GM12878 (cell line): ENCODE results near the gene CCDC81.

Experiments used
- ATF7 ChIP-seq: fragments of 450-650 bp; IDR thresholded peaks from 2 replicates; pipeline ENCODE4 v1.6.1; 2016; ENCODE audit warnings: low read depth, mild to moderate bottlenecking
- CTCF ChIP-seq, 3 experiments: IDR thresholded peaks in 2 of 3; conservative IDR thresholded peaks in 1 of 3; 2 replicates each; pipeline ENCODE4 v1.5.1; 2011; ENCODE audit warnings: low read depth in 3 of 3, low read length in 3 of 3, mild to moderate bottlenecking in 3 of 3, control low read depth in 2 of 3, moderate library complexity in 2 of 3, inconsistent platforms in 1 of 3, mixed read lengths in 1 of 3; ENCODE audit not compliant: control insufficient read depth in 2 of 3, insufficient read depth in 1 of 3; ENCODE audit errors: extremely low read depth in 1 of 3
- EP300 ChIP-seq, 2 experiments: fragments of 150-350 bp in 1 of 2; IDR thresholded peaks; 2 replicates each; pipeline ENCODE4 v1.6.1; 2011 to 2012; ENCODE audit warnings: low read depth in 2 of 2, low read length in 2 of 2, borderline replicate concordance in 1 of 2, improper control_type of control experiment in 1 of 2, inconsistent platforms in 1 of 2; ENCODE audit not compliant: control insufficient read depth in 1 of 2
- FOS ChIP-seq: IDR thresholded peaks from 3 replicates; pipeline ENCODE4 v1.6.1; 2011; ENCODE audit warnings: borderline replicate concordance; ENCODE audit not compliant: insufficient read length; ENCODE audit errors: extremely low read depth
- KDM1A ChIP-seq: fragments of 200-600 bp; sonication (generic); IDR thresholded peaks from 2 replicates; pipeline ENCODE4 v1.6.1; 2016; ENCODE audit warnings: borderline replicate concordance
- MXI1 ChIP-seq: fragments of 150-350 bp; IDR thresholded peaks from 2 replicates; pipeline ENCODE4 v1.6.1; 2011; ENCODE audit warnings: low read depth, mild to moderate bottlenecking, inconsistent platforms, low read length, improper control_type of control experiment
- POLR2A ChIP-seq: IDR thresholded peaks from 2 replicates; pipeline ENCODE4 v1.6.1; 2011; ENCODE audit warnings: low read depth, mild to moderate bottlenecking, low read length
- SREBF2 ChIP-seq: IDR thresholded peaks from 2 replicates; pipeline ENCODE4 v1.6.1; 2012; ENCODE audit warnings: mild to moderate bottlenecking, low read length
- TF ChIP-seq, protein P1 (sequence below): fragments of 450-650 bp; IDR thresholded peaks from 2 replicates; pipeline ENCODE4 v1.6.1; 2017; ENCODE audit warnings: low read depth, mild to moderate bottlenecking, moderate library complexity
- TF ChIP-seq, protein P2 (sequence below): fragments of 450-650 bp; IDR thresholded peaks from 2 replicates; pipeline ENCODE4 v1.6.1; 2018; ENCODE audit warnings: mild to moderate bottlenecking, low read depth, moderate library complexity; ENCODE audit not compliant: partially characterized antibody
- TF ChIP-seq, protein P3 (sequence below): fragments of 450-650 bp; formaldehyde crosslinking; IDR thresholded peaks from 2 replicates; pipeline ENCODE4 v1.4.0; 2022; ENCODE audit warnings: mild to moderate bottlenecking, moderate library complexity
- TF ChIP-seq, protein P4 (sequence below): IDR thresholded peaks from 2 replicates; pipeline ENCODE4 v1.6.1; 2012; ENCODE audit warnings: mild to moderate bottlenecking, low read depth, low read length

DNA sequence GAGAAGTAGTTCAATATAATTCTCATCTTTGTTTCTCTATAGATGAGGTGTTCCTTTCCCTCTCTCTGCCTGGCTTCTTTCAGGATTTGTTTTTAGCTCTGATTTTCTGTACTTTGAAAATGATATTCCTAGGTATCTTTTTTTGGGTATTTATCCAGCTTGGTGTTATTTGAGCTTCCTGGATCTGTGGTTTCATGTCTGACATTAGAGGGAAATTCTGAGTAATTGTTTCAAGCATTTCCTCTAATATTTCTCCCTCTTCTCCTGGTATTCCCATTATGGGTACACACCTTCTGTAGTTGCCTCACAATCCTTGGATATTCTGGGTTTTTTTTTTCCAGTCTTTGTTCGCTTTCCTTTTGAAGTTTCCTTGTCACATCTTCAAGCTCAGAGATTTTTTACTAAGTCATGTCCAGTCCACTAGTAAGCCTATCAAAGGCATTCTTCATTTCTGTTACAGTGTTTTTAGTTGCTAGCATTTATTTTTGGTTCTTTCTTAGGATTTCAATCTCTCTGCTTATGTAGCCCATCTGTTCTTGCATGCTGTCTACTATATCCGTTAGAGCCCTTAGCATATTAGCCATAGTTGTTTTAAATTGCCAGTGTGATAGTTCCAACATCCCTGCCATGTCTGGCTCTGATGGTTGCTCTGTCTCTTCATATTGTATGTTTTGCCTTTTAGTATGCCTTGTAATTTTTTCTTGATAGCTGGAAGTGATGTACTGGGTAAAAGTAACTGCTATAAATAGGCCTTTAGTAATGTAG is 5.8 kb downstream of the CCDC81 start:
- TF ChIP-seq KDM1A (no peak), CTCF (IDR thresholded peaks at IDR 0.05 in 2 of 3, conservative IDR thresholded peaks at IDR 0.05 in 1 of 3; ENCODE audit: control insufficient read depth in 2 of 3, extremely low read depth in 1 of 3, insufficient read depth in 1 of 3, low read depth in 3 of 3, low read length in 3 of 3) (no peak), FOS (no peak), EP300 (IDR thresholded peaks at IDR 0.05; ENCODE audit: borderline replicate concordance in 1 of 2, control insufficient read depth in 1 of 2, low read depth in 2 of 2, low read length in 2 of 2) (no peak), MXI1 (no peak), ATF7 (no peak), POLR2A (no peak), SREBF2 (no peak)
- TF ChIP-seq, protein P1, sequence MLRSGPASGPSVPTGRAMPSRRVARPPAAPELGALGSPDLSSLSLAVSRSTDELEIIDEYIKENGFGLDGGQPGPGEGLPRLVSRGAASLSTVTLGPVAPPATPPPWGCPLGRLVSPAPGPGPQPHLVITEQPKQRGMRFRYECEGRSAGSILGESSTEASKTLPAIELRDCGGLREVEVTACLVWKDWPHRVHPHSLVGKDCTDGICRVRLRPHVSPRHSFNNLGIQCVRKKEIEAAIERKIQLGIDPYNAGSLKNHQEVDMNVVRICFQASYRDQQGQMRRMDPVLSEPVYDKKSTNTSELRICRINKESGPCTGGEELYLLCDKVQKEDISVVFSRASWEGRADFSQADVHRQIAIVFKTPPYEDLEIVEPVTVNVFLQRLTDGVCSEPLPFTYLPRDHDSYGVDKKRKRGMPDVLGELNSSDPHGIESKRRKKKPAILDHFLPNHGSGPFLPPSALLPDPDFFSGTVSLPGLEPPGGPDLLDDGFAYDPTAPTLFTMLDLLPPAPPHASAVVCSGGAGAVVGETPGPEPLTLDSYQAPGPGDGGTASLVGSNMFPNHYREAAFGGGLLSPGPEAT: no peak
- TF ChIP-seq, protein P2, sequence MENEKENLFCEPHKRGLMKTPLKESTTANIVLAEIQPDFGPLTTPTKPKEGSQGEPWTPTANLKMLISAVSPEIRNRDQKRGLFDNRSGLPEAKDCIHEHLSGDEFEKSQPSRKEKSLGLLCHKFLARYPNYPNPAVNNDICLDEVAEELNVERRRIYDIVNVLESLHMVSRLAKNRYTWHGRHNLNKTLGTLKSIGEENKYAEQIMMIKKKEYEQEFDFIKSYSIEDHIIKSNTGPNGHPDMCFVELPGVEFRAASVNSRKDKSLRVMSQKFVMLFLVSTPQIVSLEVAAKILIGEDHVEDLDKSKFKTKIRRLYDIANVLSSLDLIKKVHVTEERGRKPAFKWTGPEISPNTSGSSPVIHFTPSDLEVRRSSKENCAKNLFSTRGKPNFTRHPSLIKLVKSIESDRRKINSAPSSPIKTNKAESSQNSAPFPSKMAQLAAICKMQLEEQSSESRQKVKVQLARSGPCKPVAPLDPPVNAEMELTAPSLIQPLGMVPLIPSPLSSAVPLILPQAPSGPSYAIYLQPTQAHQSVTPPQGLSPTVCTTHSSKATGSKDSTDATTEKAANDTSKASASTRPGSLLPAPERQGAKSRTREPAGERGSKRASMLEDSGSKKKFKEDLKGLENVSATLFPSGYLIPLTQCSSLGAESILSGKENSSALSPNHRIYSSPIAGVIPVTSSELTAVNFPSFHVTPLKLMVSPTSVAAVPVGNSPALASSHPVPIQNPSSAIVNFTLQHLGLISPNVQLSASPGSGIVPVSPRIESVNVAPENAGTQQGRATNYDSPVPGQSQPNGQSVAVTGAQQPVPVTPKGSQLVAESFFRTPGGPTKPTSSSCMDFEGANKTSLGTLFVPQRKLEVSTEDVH: no peak
- TF ChIP-seq, protein P3, sequence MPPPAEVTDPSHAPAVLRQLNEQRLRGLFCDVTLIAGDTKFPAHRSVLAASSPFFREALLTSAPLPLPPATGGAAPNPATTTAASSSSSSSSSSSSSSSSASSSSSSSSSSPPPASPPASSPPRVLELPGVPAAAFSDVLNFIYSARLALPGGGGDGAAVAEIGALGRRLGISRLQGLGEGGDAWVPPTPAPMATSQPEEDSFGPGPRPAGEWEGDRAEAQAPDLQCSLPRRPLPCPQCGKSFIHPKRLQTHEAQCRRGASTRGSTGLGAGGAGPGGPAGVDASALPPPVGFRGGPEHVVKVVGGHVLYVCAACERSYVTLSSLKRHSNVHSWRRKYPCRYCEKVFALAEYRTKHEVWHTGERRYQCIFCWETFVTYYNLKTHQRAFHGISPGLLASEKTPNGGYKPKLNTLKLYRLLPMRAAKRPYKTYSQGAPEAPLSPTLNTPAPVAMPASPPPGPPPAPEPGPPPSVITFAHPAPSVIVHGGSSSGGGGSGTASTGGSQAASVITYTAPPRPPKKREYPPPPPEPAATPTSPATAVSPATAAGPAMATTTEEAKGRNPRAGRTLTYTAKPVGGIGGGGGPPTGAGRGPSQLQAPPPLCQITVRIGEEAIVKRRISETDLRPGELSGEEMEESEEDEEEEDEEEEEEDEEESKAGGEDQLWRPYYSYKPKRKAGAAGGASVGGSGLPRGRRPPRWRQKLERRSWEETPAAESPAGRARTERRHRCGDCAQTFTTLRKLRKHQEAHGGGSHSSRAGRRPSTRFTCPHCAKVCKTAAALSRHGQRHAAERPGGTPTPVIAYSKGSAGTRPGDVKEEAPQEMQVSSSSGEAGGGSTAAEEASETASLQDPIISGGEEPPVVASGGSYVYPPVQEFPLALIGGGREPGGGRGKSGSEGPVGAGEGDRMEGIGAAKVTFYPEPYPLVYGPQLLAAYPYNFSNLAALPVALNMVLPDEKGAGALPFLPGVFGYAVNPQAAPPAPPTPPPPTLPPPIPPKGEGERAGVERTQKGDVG: no peak
- TF ChIP-seq, protein P4, sequence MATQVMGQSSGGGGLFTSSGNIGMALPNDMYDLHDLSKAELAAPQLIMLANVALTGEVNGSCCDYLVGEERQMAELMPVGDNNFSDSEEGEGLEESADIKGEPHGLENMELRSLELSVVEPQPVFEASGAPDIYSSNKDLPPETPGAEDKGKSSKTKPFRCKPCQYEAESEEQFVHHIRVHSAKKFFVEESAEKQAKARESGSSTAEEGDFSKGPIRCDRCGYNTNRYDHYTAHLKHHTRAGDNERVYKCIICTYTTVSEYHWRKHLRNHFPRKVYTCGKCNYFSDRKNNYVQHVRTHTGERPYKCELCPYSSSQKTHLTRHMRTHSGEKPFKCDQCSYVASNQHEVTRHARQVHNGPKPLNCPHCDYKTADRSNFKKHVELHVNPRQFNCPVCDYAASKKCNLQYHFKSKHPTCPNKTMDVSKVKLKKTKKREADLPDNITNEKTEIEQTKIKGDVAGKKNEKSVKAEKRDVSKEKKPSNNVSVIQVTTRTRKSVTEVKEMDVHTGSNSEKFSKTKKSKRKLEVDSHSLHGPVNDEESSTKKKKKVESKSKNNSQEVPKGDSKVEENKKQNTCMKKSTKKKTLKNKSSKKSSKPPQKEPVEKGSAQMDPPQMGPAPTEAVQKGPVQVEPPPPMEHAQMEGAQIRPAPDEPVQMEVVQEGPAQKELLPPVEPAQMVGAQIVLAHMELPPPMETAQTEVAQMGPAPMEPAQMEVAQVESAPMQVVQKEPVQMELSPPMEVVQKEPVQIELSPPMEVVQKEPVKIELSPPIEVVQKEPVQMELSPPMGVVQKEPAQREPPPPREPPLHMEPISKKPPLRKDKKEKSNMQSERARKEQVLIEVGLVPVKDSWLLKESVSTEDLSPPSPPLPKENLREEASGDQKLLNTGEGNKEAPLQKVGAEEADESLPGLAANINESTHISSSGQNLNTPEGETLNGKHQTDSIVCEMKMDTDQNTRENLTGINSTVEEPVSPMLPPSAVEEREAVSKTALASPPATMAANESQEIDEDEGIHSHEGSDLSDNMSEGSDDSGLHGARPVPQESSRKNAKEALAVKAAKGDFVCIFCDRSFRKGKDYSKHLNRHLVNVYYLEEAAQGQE: no peak
